Endometrial microvascular endothelial cells (primary cell): ENCODE data around the gene RXRA. TPM values are rescaled to one million over a fixed set of nuclear protein-coding genes. Genes with fewer than 3 reads are reported as not detected.

Source experiments
- in situ Hi-C: cut with HindIII; loops from 2 replicates; pipeline ENCODE4 v1.10.0; 2017; ENCODE audit warnings: low sequenced_read_pairs, low pct_unique_long_range_greater_than_20kb; ENCODE audit errors: inconsistent ontology term
- total RNA-seq: library from RNA; depleted of rRNA; stranded (reverse); fragments of >200 nt; gene quantifications from one replicate; pipeline ENCODE4 v1.2.3, GENCODE V29; 2015; ENCODE audit errors: inconsistent ontology term

The RXRA gene
- total RNA-seq, 1 donor from 2014 or later, result 14.8 TPM

GRCh38 chr9:134385915-134386314 lies 59.7 kb downstream of the RXRA start:
- in situ Hi-C loops, result no loop called here

- in situ Hi-C loops, result no loop called here
Observed at GRCh38 chr9:134386951-134387831, 60.9 kb downstream of the RXRA start.

- in situ Hi-C loops, result no loop called here
Observed at GRCh38 chr9:134388289-134388808, 62.1 kb downstream of the RXRA start.

DNA sequence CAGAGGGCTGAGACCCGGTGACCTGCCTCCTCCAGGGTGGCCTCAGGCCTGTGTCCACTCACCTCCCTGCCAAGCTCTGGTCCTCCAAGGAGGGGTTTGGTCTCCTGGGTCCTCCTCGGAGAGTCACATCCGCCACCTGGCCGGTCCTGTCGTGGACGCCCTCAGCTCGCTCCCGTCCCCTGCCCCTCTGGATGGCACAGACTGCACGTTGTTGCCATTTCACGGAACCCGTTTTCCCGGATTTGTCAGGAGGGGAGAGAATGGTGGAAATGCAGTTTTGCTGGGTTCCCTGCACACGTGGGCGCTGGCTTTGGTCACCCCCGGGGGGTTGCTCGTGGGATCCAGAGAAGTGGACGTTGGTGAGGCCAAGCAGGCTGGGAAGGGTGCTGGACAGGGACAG lies 62.7 kb downstream of the RXRA start:
- in situ Hi-C loops, result no loop called here

GRCh38 chr9:134389642-134390041 lies 63.4 kb downstream of the RXRA start:
- in situ Hi-C loops, result no loop called here

DNA sequence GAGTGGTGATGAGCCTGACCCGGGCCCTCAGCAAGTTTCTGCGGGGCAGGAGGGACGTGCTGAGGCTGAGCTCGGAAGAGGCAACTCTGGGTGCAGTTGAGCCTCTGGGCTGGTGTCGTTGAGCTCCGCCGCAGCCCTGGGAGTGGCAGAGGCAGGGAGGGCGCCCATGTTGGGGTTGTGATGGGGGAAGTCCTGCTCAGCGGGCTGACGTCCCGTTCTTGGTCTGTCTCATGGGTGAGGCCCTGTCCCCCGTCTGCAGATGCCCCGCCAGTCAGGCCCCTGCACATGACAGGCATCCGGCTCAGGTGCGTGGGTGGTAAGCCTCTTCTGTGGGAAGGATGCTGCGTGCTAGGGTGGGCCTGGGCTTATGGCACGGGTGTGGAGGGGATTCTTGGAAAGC lies 64.3 kb downstream of the RXRA start:
- in situ Hi-C loops, result no loop called here

DNA sequence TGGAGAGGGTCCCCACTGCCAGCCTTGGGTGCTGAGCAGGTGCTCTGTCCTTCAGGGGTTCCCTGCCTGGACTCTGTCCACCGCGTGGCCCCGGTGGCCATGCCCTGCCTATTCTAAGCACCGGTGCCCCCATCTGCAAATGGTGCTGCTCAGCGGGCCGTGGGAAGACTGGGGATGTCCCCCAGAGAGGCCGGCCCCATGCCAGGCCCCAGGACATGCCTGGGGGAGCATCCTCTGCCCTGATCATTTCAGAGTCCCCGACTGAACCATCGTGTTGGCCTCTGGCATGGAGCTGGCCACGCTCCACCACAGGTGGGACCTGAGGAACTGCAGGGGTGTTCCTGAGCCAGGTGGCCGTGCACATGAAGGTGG lies 64.7 kb downstream of the RXRA start:
- in situ Hi-C loops, result no loop called here

GRCh38 chr9:134391319-134392231 lies 65.3 kb downstream of the RXRA start:
- in situ Hi-C loops, result no loop called here

- in situ Hi-C loops, result no loop called here
Observed at GRCh38 chr9:134392900-134393299, 66.6 kb downstream of the RXRA start.

- in situ Hi-C loops, result no loop called here
Observed at GRCh38 chr9:134393582-134394280, 67.5 kb downstream of the RXRA start.

- in situ Hi-C loops, result no loop called here
Observed at GRCh38 chr9:134395002-134395517, 68.8 kb downstream of the RXRA start.

GRCh38 chr9:134395737-134396257 lies 69.5 kb downstream of the RXRA start:
- in situ Hi-C loops, result no loop called here

DNA sequence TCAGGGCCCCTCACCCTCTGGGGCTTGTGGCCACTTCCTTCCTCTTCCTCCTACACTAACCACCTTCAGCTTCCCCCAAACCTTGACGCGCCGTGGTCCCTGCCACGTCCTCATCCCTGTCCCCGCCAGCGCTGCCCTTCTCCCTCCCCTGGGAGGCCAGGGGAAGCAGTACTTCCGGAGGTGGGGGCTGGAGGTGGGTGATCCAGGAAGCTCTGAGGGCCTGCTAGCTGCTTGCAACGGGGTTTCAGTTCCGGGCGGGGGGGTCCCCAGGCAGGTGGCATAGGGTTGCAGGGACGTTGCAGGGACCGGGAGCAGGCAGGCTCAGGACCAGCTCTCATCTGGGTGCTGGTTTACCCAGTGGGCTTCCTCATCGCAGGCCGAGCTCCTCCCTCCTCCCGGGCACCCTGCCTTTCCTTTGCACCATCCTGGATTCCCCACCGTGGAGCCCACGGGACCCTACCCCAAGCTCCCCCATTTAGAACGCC lies 70.0 kb downstream of the RXRA start:
- in situ Hi-C loops, result no loop called here

GRCh38 chr9:134396825-134397224 lies 70.6 kb downstream of the RXRA start:
- in situ Hi-C loops, result no loop called here

- in situ Hi-C loops, result no loop called here
Observed at GRCh38 chr9:134398756-134399155, 72.5 kb downstream of the RXRA start.

GRCh38 chr9:134399435-134400056 lies 73.3 kb downstream of the RXRA start:
- in situ Hi-C loops, result no loop called here

- in situ Hi-C loops, result no loop called here
Observed at GRCh38 chr9:134400283-134400682, 74.0 kb downstream of the RXRA start.

GRCh38 chr9:134401391-134401790 lies 75.1 kb downstream of the RXRA start:
- in situ Hi-C loops, result no loop called here
